ENCODE data around the gene EPHB2. TPM values are rescaled to one million over a fixed set of nuclear protein-coding genes. Genes with fewer than 3 reads are reported as not detected.
"Not testable (repeated sequence)": the region's sequence is repeated elsewhere in the genome, so short reads cannot be mapped to it uniquely, and the experiment has no call there.

EPHB2 gene
- total RNA-seq, result under 1 TPM; 0.22 to 0.33 TPM
- polyA plus RNA-seq, result not detected

GRCh38 chr1:22710701-22711049 lies at the start of gene EPHB2:
Gene EPHB2, plus strand, starts transcription at chr1:22710839. Its CDS starts 144 bp downstream, at chr1:22710983.
- Histone ChIP-seq H3K27me3 (ENCODE audit: insufficient read depth, low read length, poor library complexity, severe bottlenecking) (peaks cover 28% of the 10 kb centered on the region), H3K4me1 (ENCODE audit: insufficient read depth, low read length) (peaks cover 6% of the 10 kb centered on the region), H3K27ac (ENCODE audit: low read depth, low read length) (no peak within 1 kb of the TSS), H3K36me3 (ENCODE audit: insufficient read depth, low read length) (no peaks in the 10 kb centered on the region), H3K4me3 (ENCODE audit: low read length) (no peak within 1 kb of the TSS), H3K9me3 (ENCODE audit: low read length) (no peaks in the 10 kb centered on the region)
- H3K9me3 Mint-ChIP-seq, result no peaks in the 10 kb centered on the region
- no peak for DNase-seq
- peaks cover 34 to 76% of the 10 kb centered on the region in 2 donors for H3K27me3 Mint-ChIP-seq
- H3K27ac Mint-ChIP-seq, result no peak within 1 kb of the TSS
- no peaks in the 10 kb centered on the region for H3K36me3 Mint-ChIP-seq
- H3K4me1 Mint-ChIP-seq, result peaks cover 7 to 17% (median 10%) of the 10 kb centered on the region in 3 donors
- ChIA-PET POLR2A (no interaction called here), CTCF (no interaction called here)
- peak within 1 kb of the TSS; percentile 47 to 88 (median 75) for H3K4me3 Mint-ChIP-seq

- H3K4me1 Mint-ChIP-seq, result no peaks in the 10 kb centered on the region
Measured at GRCh38 chr1:22661880-22662279, 48.8 kb upstream of the EPHB2 start.

GRCh38 chr1:22662318-22662717 lies 48.3 kb upstream of the EPHB2 start:
- H3K27me3 ChIP-seq (ENCODE audit: insufficient read depth, low read length, poor library complexity, severe bottlenecking), result no peaks in the 10 kb centered on the region

More at GRCh38 chr1:22661880-22662279, 48.8 kb upstream of the EPHB2 start:
- no peaks in the 10 kb centered on the region for H3K4me1 ChIP-seq (ENCODE audit: insufficient read depth, low read length)
- Mint-ChIP-seq H3K27ac (no peak overlapping the region), H3K4me3 (no peak overlapping the region), H3K36me3 (peaks cover 0 to 3% (median 0%) of the 10 kb centered on the region in 3 donors), H3K9me3 (no peaks in the 10 kb centered on the region), H3K27me3 (peaks cover 2 to 33% of the 10 kb centered on the region in 2 donors)
- CTCF ChIA-PET, result no interaction called here
- H3K36me3 ChIP-seq (ENCODE audit: insufficient read depth, low read length), result no peaks in the 10 kb centered on the region
- DNase-seq, result no peak
- no peaks in the 10 kb centered on the region for H3K9me3 ChIP-seq (ENCODE audit: low read length)
- H3K27me3 ChIP-seq (ENCODE audit: insufficient read depth, low read length, poor library complexity, severe bottlenecking), result no peaks in the 10 kb centered on the region
- POLR2A ChIA-PET, result no interaction called here
- H3K27ac ChIP-seq (ENCODE audit: low read depth, low read length), result no peak overlapping the region
- H3K4me3 ChIP-seq (ENCODE audit: low read length), result no peak overlapping the region

DNA sequence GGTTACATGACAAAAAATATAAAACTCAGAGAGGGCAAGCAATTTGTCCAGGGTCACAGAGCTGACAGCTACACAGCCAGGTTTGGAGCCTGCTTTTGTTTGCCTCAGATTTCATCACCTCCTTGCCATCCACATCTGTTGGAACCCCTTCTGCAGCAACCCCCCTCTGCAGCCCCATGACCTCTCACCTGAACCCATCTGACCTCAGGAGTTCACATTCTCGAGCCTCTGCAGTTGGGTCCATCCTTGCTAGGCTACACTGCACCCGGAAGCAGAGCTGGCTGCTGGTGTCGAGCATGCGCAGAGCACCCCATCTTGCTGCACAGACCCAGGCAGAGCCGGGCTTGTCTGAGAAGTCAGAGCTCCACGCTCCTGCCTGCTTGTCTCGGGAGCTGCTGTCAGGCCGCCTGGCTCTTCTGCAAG lies 47.6 kb upstream of the EPHB2 start:
- Histone ChIP-seq H3K27ac (ENCODE audit: low read depth, low read length) (no peak overlapping the region), H3K4me1 (ENCODE audit: insufficient read depth, low read length) (no peaks in the 10 kb centered on the region), H3K27me3 (ENCODE audit: insufficient read depth, low read length, poor library complexity, severe bottlenecking) (no peaks in the 10 kb centered on the region), H3K36me3 (ENCODE audit: insufficient read depth, low read length) (no peaks in the 10 kb centered on the region), H3K4me3 (ENCODE audit: low read length) (no peak overlapping the region), H3K9me3 (ENCODE audit: low read length) (no peaks in the 10 kb centered on the region)
- Mint-ChIP-seq H3K36me3 (peaks cover 0 to 3% (median 0%) of the 10 kb centered on the region in 3 donors), H3K27ac (no peak overlapping the region), H3K27me3 (peaks cover 4 to 37% of the 10 kb centered on the region in 2 donors), H3K9me3 (no peaks in the 10 kb centered on the region), H3K4me3 (no peak overlapping the region), H3K4me1 (no peaks in the 10 kb centered on the region)
- ChIA-PET CTCF (interaction anchor here (0.5 kb wide), 1 partner anchor 860 kb away, joined by 3 read pairs; no protein-coding TSS in a partner anchor), POLR2A (no interaction called here)
- no peak for DNase-seq

More at GRCh38 chr1:22662318-22662717, 48.3 kb upstream of the EPHB2 start:
- ChIA-PET POLR2A (no interaction called here), CTCF (no interaction called here)
- Mint-ChIP-seq H3K27me3 (peaks cover 2 to 33% of the 10 kb centered on the region in 2 donors), H3K9me3 (no peaks in the 10 kb centered on the region), H3K4me1 (no peaks in the 10 kb centered on the region), H3K27ac (no peak overlapping the region), H3K36me3 (peaks cover 0 to 3% (median 0%) of the 10 kb centered on the region in 3 donors), H3K4me3 (no peak overlapping the region)
- no peaks in the 10 kb centered on the region for H3K4me1 ChIP-seq (ENCODE audit: insufficient read depth, low read length)
- no peaks in the 10 kb centered on the region for H3K9me3 ChIP-seq (ENCODE audit: low read length)
- no peak for DNase-seq
- H3K36me3 ChIP-seq (ENCODE audit: insufficient read depth, low read length), result no peaks in the 10 kb centered on the region
- H3K27ac ChIP-seq (ENCODE audit: low read depth, low read length), result no peak overlapping the region
- no peak overlapping the region for H3K4me3 ChIP-seq (ENCODE audit: low read length)

DNA sequence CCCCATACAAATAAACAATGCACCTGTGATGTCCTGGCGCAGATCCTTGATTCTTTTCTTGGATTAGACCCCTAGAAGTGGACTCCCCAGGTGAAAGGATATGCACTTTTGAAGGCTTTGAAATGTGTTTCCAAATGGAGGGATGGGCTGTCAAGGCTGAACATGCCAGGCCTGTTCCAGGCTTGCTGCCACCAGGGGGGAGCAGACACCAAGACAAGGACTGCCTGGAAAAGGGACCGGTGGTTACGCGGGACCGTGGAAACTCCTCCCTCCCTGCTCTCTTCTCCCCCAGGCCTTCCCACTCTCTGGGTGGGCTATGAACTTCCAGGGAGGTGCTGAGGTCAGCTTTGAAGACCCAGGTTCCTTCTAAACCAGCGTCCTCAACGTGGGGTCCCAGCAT lies 44.9 kb upstream of the EPHB2 start:
- no peak for DNase-seq
- no peak overlapping the region for H3K4me3 ChIP-seq (ENCODE audit: low read length)
- no peaks in the 10 kb centered on the region for H3K36me3 Mint-ChIP-seq
- no peaks in the 10 kb centered on the region for H3K36me3 ChIP-seq (ENCODE audit: insufficient read depth, low read length)
- H3K27ac ChIP-seq (ENCODE audit: low read depth, low read length), result no peak overlapping the region
- no peak overlapping the region for H3K4me3 Mint-ChIP-seq
- H3K27me3 Mint-ChIP-seq, result peaks cover 13 to 48% of the 10 kb centered on the region in 2 donors
- POLR2A ChIA-PET, result no interaction called here
- CTCF ChIA-PET, result no interaction called here
- no peak overlapping the region for H3K27ac Mint-ChIP-seq
- H3K4me1 Mint-ChIP-seq, result no peaks in the 10 kb centered on the region
- no peaks in the 10 kb centered on the region for H3K9me3 ChIP-seq (ENCODE audit: low read length)
- no peaks in the 10 kb centered on the region for H3K27me3 ChIP-seq (ENCODE audit: insufficient read depth, low read length, poor library complexity, severe bottlenecking)
- H3K4me1 ChIP-seq (ENCODE audit: insufficient read depth, low read length), result no peaks in the 10 kb centered on the region
- no peaks in the 10 kb centered on the region for H3K9me3 Mint-ChIP-seq

- Histone ChIP-seq H3K9me3 (ENCODE audit: low read length) (no peaks in the 10 kb centered on the region), H3K4me3 (ENCODE audit: low read length) (no peak overlapping the region), H3K4me1 (ENCODE audit: insufficient read depth, low read length) (no peaks in the 10 kb centered on the region), H3K36me3 (ENCODE audit: insufficient read depth, low read length) (no peaks in the 10 kb centered on the region), H3K27ac (ENCODE audit: low read depth, low read length) (no peak overlapping the region), H3K27me3 (ENCODE audit: insufficient read depth, low read length, poor library complexity, severe bottlenecking) (no peaks in the 10 kb centered on the region)
- Mint-ChIP-seq H3K4me1 (no peaks in the 10 kb centered on the region), H3K36me3 (no peaks in the 10 kb centered on the region), H3K27ac (no peak overlapping the region), H3K27me3 (peaks cover 12 to 53% of the 10 kb centered on the region in 2 donors), H3K9me3 (no peaks in the 10 kb centered on the region), H3K4me3 (no peak overlapping the region)
- ChIA-PET CTCF (no interaction called here), POLR2A (no interaction called here)
- DNase-seq, result no peak
Measured at GRCh38 chr1:22666412-22666811, 44.2 kb upstream of the EPHB2 start.

DNA sequence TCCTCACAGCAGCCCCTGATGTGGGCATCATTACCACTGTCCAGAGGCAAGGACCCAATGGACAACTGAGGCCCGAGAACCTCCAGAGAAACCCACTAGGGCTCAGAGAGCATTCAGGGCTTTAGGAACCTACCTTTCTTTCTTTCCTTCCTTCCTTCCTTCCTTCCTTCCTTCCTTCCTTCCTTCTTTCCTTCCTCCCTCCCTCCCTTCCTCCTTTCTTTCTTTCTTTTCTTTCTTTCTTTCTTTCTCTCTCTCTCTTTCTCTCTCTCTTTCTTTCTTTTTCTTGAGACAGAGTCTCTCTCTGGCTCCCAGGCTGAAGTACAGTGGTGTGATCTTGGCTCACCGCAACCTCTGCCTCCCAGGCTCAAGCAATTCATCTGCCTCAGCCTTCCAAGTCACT lies 41.8 kb upstream of the EPHB2 start:
- H3K27me3 ChIP-seq (ENCODE audit: insufficient read depth, low read length, poor library complexity, severe bottlenecking); H3K36me3 ChIP-seq (ENCODE audit: insufficient read depth, low read length); H3K36me3 Mint-ChIP-seq; CTCF ChIA-PET; H3K4me3 Mint-ChIP-seq; H3K9me3 Mint-ChIP-seq; DNase-seq; POLR2A ChIA-PET; H3K4me3 ChIP-seq (ENCODE audit: low read length); H3K27ac ChIP-seq (ENCODE audit: low read depth, low read length); H3K27ac Mint-ChIP-seq; H3K4me1 ChIP-seq (ENCODE audit: insufficient read depth, low read length); H3K9me3 ChIP-seq (ENCODE audit: low read length); H3K4me1 Mint-ChIP-seq: not testable (repeated sequence)
- peaks cover 23 to 57% of the 10 kb centered on the region in 2 donors for H3K27me3 Mint-ChIP-seq

GRCh38 chr1:22670352-22670975 lies 40.2 kb upstream of the EPHB2 start:
- no peaks in the 10 kb centered on the region for H3K36me3 Mint-ChIP-seq
- H3K9me3 Mint-ChIP-seq, result no peaks in the 10 kb centered on the region
- no peaks in the 10 kb centered on the region for H3K27me3 ChIP-seq (ENCODE audit: insufficient read depth, low read length, poor library complexity, severe bottlenecking)
- H3K27ac ChIP-seq (ENCODE audit: low read depth, low read length), result no peak overlapping the region
- H3K4me3 ChIP-seq (ENCODE audit: low read length), result no peak overlapping the region
- no peaks in the 10 kb centered on the region for H3K4me1 ChIP-seq (ENCODE audit: insufficient read depth, low read length)
- POLR2A ChIA-PET, result no interaction called here
- H3K36me3 ChIP-seq (ENCODE audit: insufficient read depth, low read length), result no peaks in the 10 kb centered on the region
- DNase-seq, result no peak
- CTCF ChIA-PET, result no interaction called here
- no peaks in the 10 kb centered on the region for H3K4me1 Mint-ChIP-seq
- no peaks in the 10 kb centered on the region for H3K9me3 ChIP-seq (ENCODE audit: low read length)
- no peak overlapping the region for H3K27ac Mint-ChIP-seq
- peaks cover 29 to 63% of the 10 kb centered on the region in 2 donors for H3K27me3 Mint-ChIP-seq
- H3K4me3 Mint-ChIP-seq, result no peak overlapping the region
